ENCODE data around the gene KCNQ1.

KCNQ1 gene

DNA sequence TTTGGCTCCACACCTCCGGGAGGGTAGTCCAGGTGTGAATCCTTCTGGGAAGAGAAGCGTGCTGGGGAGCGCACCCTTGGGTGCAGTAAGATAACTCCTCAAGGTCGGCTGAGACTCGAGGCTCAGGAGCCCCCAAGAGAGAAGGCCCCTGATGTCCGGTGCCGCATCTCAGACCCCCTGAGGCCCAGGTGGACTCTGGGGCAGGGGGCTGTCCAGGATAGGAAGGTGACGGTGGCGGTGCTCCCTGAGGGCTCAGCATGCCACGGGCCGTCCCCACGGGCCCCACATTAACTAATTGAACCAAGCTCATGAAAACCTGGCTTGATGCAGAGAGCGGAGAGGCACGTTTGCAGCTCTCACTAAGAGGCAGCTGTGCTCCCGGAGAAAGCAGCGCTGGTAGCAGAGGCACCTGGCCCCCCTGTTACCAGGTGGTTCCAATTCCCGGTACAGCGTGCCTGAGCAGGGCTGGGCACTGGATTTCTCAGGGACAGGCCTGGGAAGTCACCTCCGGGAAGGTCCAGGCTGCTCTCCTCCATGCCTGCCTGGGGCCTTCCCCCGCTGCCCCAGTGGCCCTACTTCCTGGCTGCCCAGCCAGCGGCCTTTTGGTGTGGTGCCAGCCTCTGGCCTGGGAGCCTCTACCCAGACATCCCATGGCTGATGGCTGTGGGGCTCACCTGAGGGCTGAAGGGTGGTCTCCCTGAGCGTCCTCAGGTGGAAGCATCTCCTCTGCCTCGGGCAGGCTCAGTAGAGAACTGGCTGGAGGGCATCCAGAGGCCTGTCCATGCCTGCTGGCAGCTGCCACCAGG lies 1.1 kb downstream of the KCNQ1 start:
- DNase-seq = peak; percentile 32

DNA sequence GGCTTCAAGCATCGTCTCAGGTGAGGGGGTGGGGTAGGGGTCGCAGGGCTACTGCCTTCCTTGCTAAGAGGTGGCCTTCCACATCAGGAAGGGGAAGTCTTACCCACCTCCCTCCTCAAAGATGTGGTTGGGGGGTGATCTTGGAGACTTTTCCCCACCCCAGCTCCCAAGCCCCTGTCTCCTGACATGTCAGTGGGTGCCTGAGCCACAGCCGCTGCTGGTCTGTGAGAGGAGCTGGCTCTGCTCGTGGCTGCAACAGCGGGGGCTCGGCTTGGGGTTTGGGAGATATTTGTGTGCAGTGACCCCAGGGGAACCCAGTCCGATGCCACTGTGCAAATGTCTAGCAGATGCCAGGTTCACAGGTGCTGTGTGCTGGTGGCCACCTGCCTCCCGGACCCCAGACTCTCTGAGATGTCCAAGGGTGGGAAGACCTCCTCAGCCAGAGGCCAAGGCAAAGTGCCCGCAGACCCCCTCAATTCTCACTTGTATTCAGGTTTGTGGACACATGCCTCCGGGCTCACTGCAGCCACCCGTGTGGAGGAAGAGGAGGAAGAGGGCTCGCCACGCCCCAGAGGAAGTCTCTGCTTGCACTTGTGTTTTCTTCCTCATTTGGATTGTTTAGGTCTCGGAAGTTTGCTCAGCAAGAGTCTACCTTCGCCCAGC lies 1.9 kb downstream of the KCNQ1 start:
- no peak for DNase-seq

DNA sequence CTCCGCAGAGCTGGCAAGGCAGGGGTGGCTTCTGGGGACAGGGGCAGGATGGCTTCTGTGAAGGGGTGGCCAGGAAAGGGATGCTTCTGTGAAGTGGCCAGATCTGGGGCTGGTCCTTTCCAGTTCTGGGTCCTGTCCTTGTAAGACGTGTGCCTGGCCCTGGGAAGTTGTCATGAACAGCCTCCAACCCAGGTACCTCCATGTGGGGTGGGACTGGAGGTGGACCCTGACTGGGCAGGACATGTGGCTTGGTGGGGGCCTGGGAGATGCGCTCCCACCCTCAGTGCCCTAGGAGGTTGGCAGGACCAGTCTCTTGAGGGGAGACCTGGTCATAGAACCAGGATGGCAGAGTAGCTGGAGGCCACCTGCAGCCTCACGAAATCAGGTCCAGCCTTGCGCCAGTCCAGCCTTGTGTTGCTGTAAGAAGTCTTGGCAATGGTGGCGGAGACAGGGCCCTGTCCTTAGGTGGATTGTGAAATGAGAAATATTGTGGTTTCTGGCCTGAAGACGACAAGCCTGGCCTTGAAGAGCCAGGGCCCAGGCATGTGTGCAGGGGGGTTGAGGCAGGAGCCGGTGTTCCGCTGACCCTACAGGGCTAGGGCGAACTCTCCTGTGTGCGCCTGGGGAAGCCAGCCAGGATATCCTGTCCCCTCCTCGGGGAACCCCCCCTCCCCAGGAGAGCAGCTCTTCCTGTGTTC lies 2.6 kb downstream of the KCNQ1 start:
- no peak for DNase-seq

DNA sequence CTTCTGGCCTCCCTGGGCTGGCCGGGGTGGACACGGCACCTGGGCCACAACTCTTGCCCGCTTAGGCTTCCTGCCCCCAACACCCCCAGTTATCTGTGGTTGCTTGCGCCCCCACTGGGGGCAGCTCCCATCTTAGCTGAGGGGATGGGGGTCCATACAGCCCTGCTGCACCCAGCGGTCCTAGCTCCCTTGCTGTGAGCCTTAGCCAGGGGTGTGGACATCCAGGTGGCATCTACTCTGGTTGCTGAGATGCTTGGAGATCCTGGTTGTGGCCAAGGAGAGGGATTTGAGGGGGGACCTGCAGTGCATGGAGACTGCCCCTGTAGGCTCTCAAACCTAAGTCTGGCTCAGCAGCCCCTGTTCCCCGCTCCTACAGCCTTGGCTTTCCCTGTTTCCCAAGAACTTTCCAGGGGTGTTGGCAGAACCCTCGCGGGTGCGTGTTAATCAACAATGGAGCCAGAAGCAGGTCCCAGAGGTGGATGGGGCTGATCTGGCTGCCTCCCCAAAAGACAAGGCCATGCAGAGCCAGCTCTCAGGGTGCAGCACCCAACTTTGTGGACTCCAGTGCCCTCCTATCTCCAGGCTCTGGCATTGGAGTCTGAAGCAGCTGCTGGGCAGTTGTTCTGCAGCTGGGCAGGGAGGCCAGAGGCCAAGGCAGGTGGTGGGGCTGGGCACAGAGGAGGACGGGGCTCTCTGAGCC lies 3.3 kb downstream of the KCNQ1 start:
- no peak for DNase-seq

DNA sequence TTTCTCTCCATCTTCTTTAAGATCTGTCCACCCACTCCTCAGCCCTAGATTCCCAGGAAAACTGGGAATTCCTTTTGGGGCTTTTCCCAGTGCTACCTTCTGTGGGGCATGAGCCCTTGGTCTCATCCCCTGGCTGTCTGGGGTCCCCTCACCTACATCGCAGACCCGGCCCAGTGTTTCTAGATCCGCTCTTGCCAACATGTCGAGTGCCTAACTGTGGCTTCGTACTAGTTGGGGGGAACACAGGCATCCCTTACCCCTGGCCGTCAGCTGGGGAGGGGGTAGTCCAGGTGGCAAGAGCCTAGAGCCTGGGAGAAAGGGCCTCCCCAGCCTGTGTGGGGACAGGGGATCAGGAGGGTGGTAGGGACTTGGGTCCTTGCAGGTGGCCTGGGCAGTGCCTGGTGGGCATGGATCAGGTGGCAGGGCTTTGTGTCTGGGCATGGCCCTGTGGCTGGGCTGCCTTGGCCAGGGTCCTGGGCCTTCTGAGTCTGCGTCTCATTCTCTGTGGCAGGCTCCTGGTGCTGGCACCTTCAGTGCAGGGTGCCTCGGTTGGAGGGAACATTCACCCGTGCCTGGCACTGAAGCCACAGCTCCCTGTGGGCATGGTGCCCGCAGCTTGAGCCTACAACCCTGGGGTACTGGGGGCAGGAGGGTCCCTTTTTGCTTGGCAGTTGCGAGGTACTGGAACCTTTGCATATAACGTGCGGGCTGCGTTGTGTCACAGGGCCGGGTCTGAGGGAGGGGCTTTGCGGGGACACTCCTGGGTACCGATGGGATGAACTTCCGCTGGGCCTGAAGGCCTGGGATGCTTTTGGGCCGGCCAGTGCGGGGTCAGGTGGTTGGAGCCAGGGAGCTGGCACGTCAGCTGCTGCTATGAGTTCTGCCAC lies 4.1 kb downstream of the KCNQ1 start:
- no peak for DNase-seq

DNA sequence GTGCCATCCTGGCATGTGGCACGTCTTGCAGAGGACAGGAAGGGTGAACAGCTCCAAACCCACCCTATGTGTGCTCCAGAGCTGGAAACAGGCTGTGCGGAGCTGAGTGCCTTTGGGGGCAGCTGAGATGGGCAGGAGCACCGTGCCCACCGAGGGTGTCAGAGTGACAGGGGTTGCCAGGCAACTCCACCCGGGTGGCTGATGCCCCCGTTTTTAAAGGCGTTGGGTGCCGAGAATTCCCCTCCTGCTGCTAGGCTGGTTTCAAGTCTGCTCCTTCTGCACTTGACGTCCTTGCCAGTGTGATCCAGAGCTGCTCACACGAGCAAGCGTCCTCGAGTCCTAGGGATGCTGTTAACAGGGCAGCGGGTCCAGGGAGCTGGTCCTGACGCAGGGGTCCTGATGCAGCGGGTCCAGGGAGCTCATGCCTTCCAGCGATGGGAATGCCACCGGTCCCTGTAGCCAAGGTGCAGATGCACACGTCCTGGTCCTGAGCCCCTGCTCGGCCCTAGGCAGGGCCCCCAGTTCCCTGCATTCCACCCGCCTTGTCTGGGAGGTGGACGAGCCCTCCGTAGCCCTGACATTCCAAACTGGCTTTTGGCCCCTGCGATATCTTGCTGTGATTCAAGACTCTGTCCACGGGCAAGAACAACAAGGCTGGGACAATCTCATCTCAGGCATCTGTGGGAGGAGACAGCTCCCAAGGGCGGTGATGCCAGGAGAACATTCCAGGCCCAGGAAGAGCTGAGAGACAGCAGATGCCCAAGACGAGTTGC lies 4.9 kb downstream of the KCNQ1 start:
- no peak for DNase-seq

DNA sequence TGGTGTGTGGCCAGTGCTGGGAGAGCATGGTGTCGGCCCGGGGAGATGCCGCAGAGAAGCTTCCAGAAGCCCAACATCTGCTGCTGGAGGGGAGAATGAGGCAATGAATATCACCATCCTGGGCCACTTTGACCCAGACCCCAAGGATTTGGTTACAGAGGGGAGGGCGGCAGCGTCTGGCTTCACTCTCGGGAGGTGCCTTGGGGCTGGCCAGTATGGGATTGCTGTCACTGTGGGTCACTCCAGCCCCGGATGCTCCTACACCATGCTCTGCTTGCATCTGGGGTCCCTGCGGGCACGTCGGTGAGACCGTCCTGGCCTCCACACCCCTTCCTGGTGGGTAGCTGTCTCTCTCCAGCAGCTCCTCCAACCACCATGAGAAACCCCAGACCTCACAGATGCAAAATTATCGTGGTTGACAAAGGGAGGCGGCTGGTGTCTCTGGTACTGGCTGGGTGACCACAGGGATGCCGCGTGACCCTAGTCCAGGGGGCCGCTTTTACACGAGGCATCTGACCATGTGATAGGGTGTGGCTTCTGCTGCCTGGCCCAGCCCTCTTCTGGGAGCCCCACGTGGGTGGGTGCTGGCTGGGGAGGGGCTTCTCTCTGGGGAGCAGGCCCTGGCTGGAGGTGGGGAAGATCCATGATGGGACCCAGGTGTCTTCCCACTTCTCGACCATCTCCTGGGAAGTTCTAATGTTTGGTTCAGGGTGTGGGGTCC lies 5.7 kb downstream of the KCNQ1 start:
- DNase-seq = no peak

DNA sequence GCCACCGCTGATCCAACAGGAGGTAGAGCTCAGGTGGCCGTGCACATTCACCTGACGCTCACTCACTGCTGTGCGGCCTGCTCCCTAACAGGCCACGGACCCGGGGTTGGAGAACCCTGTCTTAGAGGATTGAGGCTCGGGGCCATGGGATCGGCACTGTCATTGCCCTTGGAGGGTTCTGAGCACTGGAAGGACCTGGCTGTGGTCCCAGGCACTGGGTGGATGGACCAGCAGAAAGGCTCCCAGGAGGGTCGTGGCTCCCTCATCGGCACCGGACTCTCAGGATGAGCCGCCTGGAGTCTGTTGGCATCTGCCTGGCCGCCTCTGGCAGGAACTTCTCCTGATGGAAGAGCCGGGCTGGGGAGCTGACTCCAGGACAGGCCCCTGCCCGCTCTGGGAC lies 6.5 kb downstream of the KCNQ1 start:
- DNase-seq = no peak

DNA sequence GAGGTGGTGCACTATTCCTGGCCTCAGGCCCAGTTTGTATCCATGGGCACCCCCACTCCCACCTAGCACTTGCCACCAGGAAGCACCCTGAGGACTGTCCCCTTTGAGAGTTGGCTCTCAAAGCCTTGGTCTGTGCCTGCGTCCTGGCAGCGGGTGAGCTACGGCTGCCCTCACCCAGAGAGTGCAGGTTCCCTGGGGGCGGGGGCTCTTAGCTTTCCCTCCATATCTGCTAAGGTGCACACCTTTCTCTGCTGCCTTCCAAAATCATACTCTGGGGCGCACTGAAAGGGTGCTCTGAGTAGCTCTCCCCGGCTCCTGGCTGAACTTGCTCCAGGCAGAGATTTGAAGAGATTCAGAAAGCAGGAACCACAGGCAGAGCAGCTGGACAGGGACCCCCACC lies 7.1 kb downstream of the KCNQ1 start:
- no peak for DNase-seq

DNA sequence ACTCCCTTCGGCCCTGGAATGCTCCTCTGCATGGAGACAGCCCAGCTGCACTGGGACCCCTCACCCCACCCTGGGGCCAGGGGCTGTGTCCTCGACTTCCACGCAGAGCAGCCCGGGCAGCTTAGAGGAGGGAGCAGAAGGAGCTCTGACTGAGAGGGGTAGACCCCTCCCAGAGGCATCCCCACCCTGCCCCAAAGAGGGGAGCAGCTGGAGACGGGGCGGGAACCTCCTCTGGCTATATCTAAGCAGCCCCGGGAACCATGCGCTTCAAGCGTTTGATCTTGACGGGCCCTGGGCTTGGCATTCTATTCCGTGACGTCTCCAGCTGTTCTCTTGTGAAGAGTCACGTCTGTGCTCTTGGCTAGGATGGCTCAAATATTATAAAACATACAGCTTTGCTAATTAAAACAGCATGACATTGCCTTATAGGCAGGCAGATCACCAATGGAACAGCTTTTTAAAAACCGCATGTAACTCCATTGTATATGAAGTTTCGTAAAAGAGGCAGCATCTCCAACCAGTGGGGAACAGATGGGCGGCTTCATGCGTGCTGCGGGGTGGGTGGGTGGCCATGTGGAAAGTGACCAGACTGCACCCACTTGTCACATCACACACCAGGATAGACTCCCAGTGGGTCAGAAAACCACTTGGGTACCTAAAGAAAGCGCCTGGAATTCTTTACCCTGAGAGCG lies 7.7 kb downstream of the KCNQ1 start:
- DNase-seq = no peak

DNA sequence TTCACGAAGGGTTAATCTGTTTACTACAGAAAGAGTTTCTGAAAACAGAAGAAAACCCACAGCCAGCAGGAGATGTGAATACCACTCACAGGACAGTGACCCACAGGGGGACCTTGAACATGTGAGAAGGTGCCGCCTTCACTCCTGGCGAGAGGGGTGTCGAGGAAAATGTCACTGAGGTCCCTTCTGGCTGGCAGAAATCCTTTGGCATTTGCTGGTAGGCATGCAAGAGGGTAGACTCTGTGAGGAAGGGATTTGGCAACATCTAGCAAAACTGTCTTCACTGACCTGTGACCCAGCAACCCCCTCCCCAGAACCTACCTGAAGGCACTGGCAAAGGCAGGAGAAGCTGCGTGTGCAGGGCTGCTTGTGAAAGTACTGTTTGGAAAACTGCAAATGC lies 8.6 kb downstream of the KCNQ1 start:
- no peak for DNase-seq

DNA sequence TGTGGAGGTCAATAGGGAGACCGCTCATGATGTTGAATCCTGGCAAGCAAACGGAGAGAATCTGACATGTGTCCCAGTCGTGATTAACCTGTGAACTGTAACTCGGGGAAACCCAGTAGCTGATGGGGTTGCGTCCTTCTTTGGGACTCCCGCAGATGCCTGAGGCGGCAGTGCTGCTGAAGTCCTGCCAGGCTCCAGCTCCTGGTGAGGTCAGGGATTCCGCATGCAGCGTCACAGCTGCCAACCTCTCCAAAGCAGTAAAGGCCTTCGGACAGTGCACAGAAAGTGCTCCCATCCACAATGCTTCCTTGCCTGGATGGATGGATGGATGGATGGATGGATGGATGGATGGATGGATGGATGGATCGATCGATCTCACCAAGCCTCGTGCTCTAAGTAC lies 13.5 kb downstream of the KCNQ1 start:
- no peak for DNase-seq

DNA sequence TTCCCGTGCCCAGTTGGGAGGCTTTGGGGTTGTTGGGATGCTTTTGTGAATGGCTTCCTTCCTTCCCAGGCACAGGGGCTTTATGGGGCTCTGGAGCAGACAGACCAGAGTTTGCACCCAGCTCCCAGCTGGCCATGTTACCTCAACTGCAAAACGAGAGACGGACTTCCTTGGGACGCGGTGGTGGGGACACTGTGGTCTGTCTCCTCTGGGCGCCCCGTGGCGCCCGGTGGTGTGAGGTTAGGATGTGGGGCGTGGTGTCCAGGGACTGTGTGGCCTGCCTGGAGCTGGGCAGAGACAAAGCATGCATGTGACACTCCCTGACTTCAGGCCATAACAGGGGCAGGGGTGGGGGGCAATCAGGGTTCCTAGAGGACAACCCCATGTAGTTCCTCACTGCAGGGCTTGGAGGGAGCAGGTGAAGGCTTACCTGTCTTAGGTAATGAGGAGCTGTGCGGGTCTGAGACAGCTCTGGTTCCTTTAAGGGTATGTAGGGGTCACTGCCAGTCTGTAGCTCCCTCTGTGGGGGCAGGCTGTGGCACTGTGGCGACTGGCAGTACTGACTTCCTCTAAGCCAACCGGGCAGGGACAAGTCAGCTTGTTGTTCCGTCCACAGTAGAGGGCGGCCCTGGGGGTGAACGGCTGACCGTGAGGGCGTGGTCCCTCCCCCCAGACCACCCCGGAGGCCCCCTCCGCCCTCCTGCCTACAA lies 14.4 kb downstream of the KCNQ1 start:
- DNase-seq = no peak

DNA sequence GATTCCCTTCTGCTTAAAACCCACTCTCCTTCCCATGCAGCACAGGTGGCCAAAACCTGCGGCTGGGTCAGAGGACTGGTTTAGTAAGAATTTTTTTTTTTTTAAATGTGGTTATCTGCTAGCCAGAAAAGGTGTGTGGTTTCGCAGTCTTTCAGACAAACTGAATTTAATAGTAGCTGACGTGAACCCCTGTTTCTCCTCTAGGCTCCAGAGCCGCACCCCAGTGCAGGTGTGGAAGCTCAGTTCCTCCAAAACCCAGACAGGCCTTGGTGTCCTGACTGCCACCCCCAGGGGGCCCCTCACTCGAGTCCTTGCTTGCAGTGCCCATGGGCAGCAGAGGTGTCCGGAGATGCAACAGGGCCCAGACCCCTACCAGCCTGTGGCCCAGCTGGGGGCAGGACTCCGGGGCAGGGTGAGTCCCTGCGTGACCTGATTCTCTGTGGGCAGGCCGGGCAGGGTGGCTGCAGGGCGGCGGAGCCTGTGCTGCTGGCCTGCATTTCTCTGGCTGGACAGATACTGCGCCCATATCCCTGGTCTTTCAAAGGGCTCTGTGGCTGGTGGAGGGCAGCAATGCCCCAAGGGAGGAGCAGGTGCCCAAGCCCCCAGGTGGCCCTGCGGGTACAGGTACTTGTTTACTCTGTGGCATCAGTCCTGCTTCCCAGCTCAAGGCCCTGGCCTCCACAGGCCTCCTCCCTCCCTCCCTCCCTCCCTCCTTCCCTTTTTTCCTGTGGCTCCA lies 15.2 kb downstream of the KCNQ1 start:
- no peak for DNase-seq

DNA sequence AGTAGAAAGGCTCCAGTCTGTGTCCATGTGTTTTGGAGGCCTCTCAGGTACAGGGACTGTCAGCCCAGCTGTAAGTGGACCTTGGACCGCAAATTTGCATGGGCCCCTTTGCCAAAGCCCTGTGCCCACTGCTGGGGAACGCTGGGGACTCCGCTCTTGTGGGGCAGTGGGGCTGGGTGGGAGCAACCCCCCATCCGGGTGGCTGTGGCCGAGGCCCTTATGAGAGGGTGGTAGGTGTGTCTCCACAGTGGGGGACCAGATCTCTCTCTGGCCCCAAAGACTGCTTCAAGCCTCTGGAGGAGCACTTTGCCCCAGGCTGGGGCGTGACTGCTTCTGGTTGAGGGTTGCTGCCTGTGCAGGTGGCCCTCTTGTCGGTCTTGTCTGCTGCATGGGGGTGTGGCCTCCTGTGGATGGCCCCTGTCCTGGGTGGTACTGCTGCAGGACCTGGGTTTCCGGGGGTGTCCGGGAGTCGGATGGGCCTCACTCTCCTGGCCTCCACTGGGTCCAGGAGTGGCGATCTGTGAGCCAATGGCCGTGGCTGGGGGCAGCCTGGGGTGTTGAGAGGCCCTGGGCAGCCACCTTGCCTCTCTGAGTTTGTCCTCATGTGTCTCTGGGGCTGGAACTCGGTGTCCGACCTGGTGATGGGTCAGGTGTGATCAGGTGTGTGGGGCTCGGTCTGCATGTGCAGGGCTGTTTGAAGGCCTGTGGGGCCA lies 15.9 kb downstream of the KCNQ1 start:
- DNase-seq = no peak

DNA sequence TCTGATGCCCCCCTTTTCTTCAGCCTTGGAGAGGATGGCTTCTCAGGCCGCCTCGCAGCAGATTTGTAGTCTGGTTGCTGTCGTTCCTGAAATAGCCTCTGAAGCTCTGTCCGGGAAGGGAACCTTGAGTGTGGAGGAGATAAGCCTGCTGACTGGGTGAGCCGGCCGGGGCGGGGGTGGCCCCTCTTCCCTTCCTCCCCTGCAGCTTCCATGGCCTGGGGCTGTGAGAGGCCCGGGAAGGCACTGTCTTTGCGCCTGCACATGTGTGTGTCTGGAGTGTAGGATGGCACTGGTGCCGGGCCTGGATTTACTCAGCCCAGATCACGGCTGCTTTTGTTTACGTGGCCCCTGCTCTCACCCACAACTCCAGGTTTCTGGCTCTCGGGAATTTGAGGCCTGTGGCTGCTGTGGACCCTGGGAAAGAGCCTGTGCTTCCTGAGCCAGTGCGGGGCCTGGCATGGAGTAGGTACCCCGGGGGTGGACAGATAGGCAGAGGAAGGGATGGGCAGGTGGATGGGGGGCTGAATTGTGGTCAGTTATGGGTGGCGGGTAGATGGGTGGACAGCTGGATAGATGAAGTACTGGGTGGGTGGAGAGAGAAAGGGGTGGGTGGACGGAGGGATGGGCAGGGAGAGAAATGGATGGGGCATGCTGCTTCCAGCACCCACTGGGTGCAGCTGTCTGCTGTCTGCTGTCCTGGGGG lies 16.6 kb downstream of the KCNQ1 start:
- DNase-seq = no peak

DNA sequence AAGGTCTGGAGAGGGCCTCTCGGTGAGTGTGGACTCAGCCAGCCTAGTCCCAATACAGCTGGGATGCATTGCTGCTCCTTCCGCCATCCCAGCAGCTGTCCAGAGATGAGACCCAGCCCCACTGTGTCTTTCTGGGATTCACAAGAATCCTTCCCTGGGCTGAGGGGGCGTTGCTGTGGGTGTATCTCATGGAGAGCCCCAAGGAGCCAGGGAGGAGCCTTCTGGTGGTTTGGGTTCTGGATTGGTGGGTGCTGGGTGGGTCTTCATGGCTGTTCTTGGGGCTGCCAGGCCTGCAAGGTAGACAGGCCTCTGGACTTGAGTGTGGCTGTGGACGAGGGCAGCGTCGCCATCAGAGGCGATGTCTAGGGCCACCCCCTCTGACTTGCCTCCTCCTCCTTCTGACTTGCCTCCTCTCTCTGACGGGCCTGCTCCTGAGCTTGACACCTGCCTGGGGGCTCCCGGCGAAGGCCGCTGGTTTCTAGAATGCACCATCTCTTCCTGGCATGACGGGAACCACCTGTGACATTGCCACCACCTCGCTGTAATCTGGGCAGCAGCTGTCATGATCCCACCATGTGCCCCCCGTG lies 17.2 kb downstream of the KCNQ1 start:
- no peak for DNase-seq
